ENCODE measurements around the gene PLA2G2D. TPM values are rescaled to one million over a fixed set of nuclear protein-coding genes. Genes with fewer than 3 reads are reported as not detected.

PLA2G2D gene
- total and polyA plus RNA-seq, 2 of the 8 experiments (the other 6 are each of a cell fraction or from before 2014, with no cell fraction given) = not detected

GRCh38 chr1:20164694-20165202 lies 45.4 kb upstream of the PLA2G2D start:
- H3K4ac ChIP-seq (replicated peaks; ENCODE audit: insufficient read length, low read depth, low read length) = no peak overlapping the region
- H3K4me1 ChIP-seq (replicated peaks in 1 of 4; ENCODE audit: control insufficient read depth in 3 of 4, insufficient read depth in 4 of 4, low read length in 3 of 4) = peaks cover 0 to 5% (median 0%) of the 10 kb centered on the region in 4 experiments; a peak in 2 of 7 replicates
- H4K91ac ChIP-seq (replicated peaks; ENCODE audit: insufficient read length, low read length) = no peak overlapping the region
- H3K56ac ChIP-seq (replicated peaks; ENCODE audit: insufficient read length, low read depth, low read length) = no peak overlapping the region
- FAIRE-seq = no peak
- no peak overlapping the region; the same call in 1 of the 2 replicates for H2BK12ac ChIP-seq (ENCODE audit: low read depth, low read length)
- no peak overlapping the region for H2AK5ac ChIP-seq (ENCODE audit: low read depth, low read length)
- H3K23ac ChIP-seq (ENCODE audit: insufficient read length) = no peak overlapping the region
- H3K27me3 ChIP-seq (replicated peaks in 1 of 4; ENCODE audit: control insufficient read depth in 3 of 4, extremely low read depth in 1 of 4, insufficient read depth in 3 of 4, low read length in 3 of 4) = no peaks in the 10 kb centered on the region
- peak in 1 of 2 experiments; percentile 32; a peak in 2 of 4 replicates for TF ChIP-seq RAD21 (IDR thresholded peaks at IDR 0.05 in 1 of 2, conservative IDR thresholded peaks at IDR 0.05 in 1 of 2; ENCODE audit: low read depth in 2 of 2, low read length in 2 of 2)
- TF ChIP-seq NANOG (IDR thresholded peaks at IDR 0.05; ENCODE audit: insufficient read depth, low read depth, low read length, poor library complexity, severe bottlenecking) = no peak
- TF ChIP-seq SAP30 (IDR thresholded peaks at IDR 0.05; ENCODE audit: insufficient read depth, insufficient replicate concordance, low read length) = no peak
- TF ChIP-seq CTCF (IDR thresholded peaks at IDR 0.05; ENCODE audit: control extremely low read depth in 1 of 3, insufficient read depth in 1 of 3, low read depth in 1 of 3, low read length in 3 of 3) = peak in 2 of 3 experiments; percentile 20 to 24; a peak in 1 of 4 replicates
- no peaks in the 10 kb centered on the region for H3K79me2 ChIP-seq (ENCODE audit: control insufficient read depth in 1 of 2, insufficient read depth in 2 of 2, low read length in 2 of 2)
- H3K9ac ChIP-seq (replicated peaks in 1 of 4; ENCODE audit: extremely low read depth in 1 of 4, low read depth in 3 of 4, low read length in 3 of 4) = no peak overlapping the region
- H4K5ac ChIP-seq (ENCODE audit: insufficient read length, low read depth, low read length) = no peak overlapping the region
- 0 out of 2 replicates have a peak overlapping the region, but pooled peaks have one; percentile 23 for H2BK15ac ChIP-seq (ENCODE audit: low read length)
- no peaks in the 10 kb centered on the region for H3K36me3 ChIP-seq (ENCODE audit: control insufficient read depth in 2 of 4, insufficient read depth in 4 of 4, low read length in 3 of 4)
- peaks cover 11 to 16% of the 10 kb centered on the region in 2 experiments for H3K9me3 ChIP-seq (ENCODE audit: insufficient read depth in 2 of 2, low read depth in 1 of 2, low read length in 1 of 2)
- H3K4me2 ChIP-seq (ENCODE audit: insufficient read depth in 1 of 2, low read depth in 2 of 2, low read length in 2 of 2) = no peak overlapping the region
- ChIA-PET POLR2A (ENCODE audit: partially characterized antibody) (no interaction called here), CTCF (ENCODE audit: partially characterized antibody) (interaction anchor here (1.3 to 8.4 kb wide), 28 partner anchors 7 to 328 kb away, joined by 3 to 89 read pairs (median 8); partner anchors contain the start of genes PLA2G2A and PLA2G2D)
- H3K79me1 ChIP-seq (ENCODE audit: low read depth, low read length) = no peaks in the 10 kb centered on the region; the same call in 1 of the 2 replicates
- no peak overlapping the region for H3K27ac ChIP-seq (ENCODE audit: low read depth, low read length)
- H2BK5ac ChIP-seq (ENCODE audit: low read depth, low read length) = no peak overlapping the region
- H4K8ac ChIP-seq (ENCODE audit: extremely low read depth, insufficient read depth, low read length) = no peak overlapping the region
- whole genome bisulfite sequencing, 2 experiments (ENCODE audit: extremely low coverage in 1 of 2, insufficient coverage in 1 of 2, insufficient read length in 1 of 2, insufficient replicate concordance in 2 of 2, low coverage in 1 of 2, low lambda C conversion rate in 2 of 2, missing lambda C conversion rate in 1 of 2) = 87% methylated on average over 14 of the region's 15 CpGs; no CpG with 5 or more reads in 1 of the 2 experiments
- no peak overlapping the region for H3K18ac ChIP-seq (ENCODE audit: extremely low read depth, low read length)
- H4K20me1 ChIP-seq (replicated peaks in 1 of 2; ENCODE audit: control insufficient read depth in 1 of 2, insufficient read depth in 2 of 2, low read length in 2 of 2) = peaks cover 0 to 1% of the 10 kb centered on the region in 2 experiments
- no peak overlapping the region for H2BK20ac ChIP-seq (ENCODE audit: low read length)
- DNase-seq (ENCODE audit: low read depth in 1 of 2, low spot score in 2 of 2) = no peak
- H3K23me2 ChIP-seq (ENCODE audit: low read depth, low read length) = no peaks in the 10 kb centered on the region
- no peak overlapping the region for H2AFZ ChIP-seq (ENCODE audit: low read length)
- H3K14ac ChIP-seq (ENCODE audit: insufficient read length) = no peak overlapping the region
- no peak overlapping the region for H2BK120ac ChIP-seq (replicated peaks; ENCODE audit: low read depth, low read length)
- no peak overlapping the region for H3K4me3 ChIP-seq (ENCODE audit: extremely low read depth in 1 of 4, insufficient read depth in 2 of 4, low read depth in 3 of 4, low read length in 4 of 4)
